Dendritic cell treated with granulocyte-macrophage colony-stimulating factor and Interleukin-4, amounts not matched to agents 40 ng/mL and 50 ng/mL, for 4 days (primary cell): ENCODE data around the gene ASCL4.

ENCODE experiments used
- H3K27ac Mint-ChIP-seq: one replicate; pipeline ENCODE4 v1.8.0; 2022; ENCODE audit warnings: mild to moderate bottlenecking, mixed read lengths
- H3K27me3 Mint-ChIP-seq: one replicate; pipeline ENCODE4 v1.8.0; 2022; ENCODE audit warnings: mild to moderate bottlenecking, mixed read lengths
- H3K36me3 Mint-ChIP-seq: one replicate; pipeline ENCODE4 v1.8.0; 2022; ENCODE audit warnings: low read depth, mixed read lengths
- H3K4me1 Mint-ChIP-seq: one replicate; pipeline ENCODE4 v1.8.0; 2022; ENCODE audit warnings: low read depth, mixed read lengths
- H3K4me3 Mint-ChIP-seq: one replicate; pipeline ENCODE4 v1.8.0; 2022; ENCODE audit warnings: mild to moderate bottlenecking, moderate library complexity, mixed read lengths
- H3K9me3 Mint-ChIP-seq: one replicate; pipeline ENCODE4 v1.8.0; 2022; ENCODE audit warnings: mixed read lengths
- intact Hi-C: fragments of 100-400 bp; cut with micrococcal nuclease; formaldehyde crosslinking; loops from one replicate; pipeline ENCODE4 v1.15.0; 2022

The ASCL4 gene

GRCh38 chr12:107783406-107784376, 9.2 kb downstream of the ASCL4 start:
- Mint-ChIP-seq H3K27ac (peak overlapping the region; percentile 72), H3K36me3 (no peaks in the 10 kb centered on the region), H3K4me1 (peaks cover 43% of the 10 kb centered on the region), H3K27me3 (no peaks in the 10 kb centered on the region), H3K9me3 (no peaks in the 10 kb centered on the region), H3K4me3 (peak overlapping the region; percentile 9)
- intact Hi-C loops: loop anchor here (10.0 kb wide), 1 partner anchor 61 kb away; no protein-coding TSS in a partner anchor

- Mint-ChIP-seq H3K27me3 (peaks cover 4% of the 10 kb centered on the region), H3K4me1 (peaks cover 11% of the 10 kb centered on the region), H3K9me3 (peaks cover 11% of the 10 kb centered on the region), H3K27ac (no peak overlapping the region), H3K36me3 (no peaks in the 10 kb centered on the region), H3K4me3 (no peak overlapping the region)
- intact Hi-C loops: loop anchor here (10.0 kb wide), 1 partner anchor 57 kb away; no protein-coding TSS in a partner anchor
These were observed 13.8 kb downstream of the ASCL4 start for GRCh38 chr12:107788281-107788680.

GRCh38 chr12:107788690-107789458, 14.4 kb downstream of the ASCL4 start:
- Mint-ChIP-seq H3K9me3 (peaks cover 11% of the 10 kb centered on the region), H3K27ac (no peak overlapping the region), H3K27me3 (peaks cover 4% of the 10 kb centered on the region), H3K4me3 (no peak overlapping the region), H3K36me3 (no peaks in the 10 kb centered on the region), H3K4me1 (peaks cover 5% of the 10 kb centered on the region)
- intact Hi-C loops: loop anchor here (10.0 kb wide), 1 partner anchor 56 kb away; no protein-coding TSS in a partner anchor

- intact Hi-C loops: no loop called here
- Mint-ChIP-seq H3K36me3 (no peaks in the 10 kb centered on the region), H3K27ac (no peak overlapping the region), H3K4me1 (peaks cover 13% of the 10 kb centered on the region), H3K9me3 (peaks cover 11% of the 10 kb centered on the region), H3K4me3 (no peak overlapping the region), H3K27me3 (peaks cover 17% of the 10 kb centered on the region)
These were observed 17.1 kb downstream of the ASCL4 start for GRCh38 chr12:107791465-107792089.

- Mint-ChIP-seq H3K27me3 (peaks cover 18% of the 10 kb centered on the region), H3K9me3 (peaks cover 11% of the 10 kb centered on the region), H3K4me3 (no peak overlapping the region), H3K27ac (no peak overlapping the region), H3K4me1 (peaks cover 13% of the 10 kb centered on the region), H3K36me3 (no peaks in the 10 kb centered on the region)
- intact Hi-C loops: no loop called here
These were observed 19.9 kb downstream of the ASCL4 start for GRCh38 chr12:107794451-107794850.

- intact Hi-C loops: no loop called here
- Mint-ChIP-seq H3K4me3 (no peak overlapping the region), H3K27ac (no peak overlapping the region), H3K27me3 (peaks cover 18% of the 10 kb centered on the region), H3K9me3 (no peaks in the 10 kb centered on the region), H3K4me1 (peaks cover 20% of the 10 kb centered on the region), H3K36me3 (no peaks in the 10 kb centered on the region)
These were observed 24.1 kb downstream of the ASCL4 start for GRCh38 chr12:107798580-107798979.

- H3K27me3 Mint-ChIP-seq: peaks cover 7% of the 10 kb centered on the region
- no peaks in the 10 kb centered on the region for H3K9me3 Mint-ChIP-seq
- no peak overlapping the region for H3K27ac Mint-ChIP-seq
- peaks cover 7% of the 10 kb centered on the region for H3K4me1 Mint-ChIP-seq
- intact Hi-C loops: no loop called here
- no peaks in the 10 kb centered on the region for H3K36me3 Mint-ChIP-seq
- H3K4me3 Mint-ChIP-seq: no peak overlapping the region
These were observed 26.6 kb downstream of the ASCL4 start for GRCh38 chr12:107801150-107801549.

GRCh38 chr12:107803092-107803491, 28.6 kb downstream of the ASCL4 start:
- Mint-ChIP-seq H3K9me3 (no peaks in the 10 kb centered on the region), H3K4me3 (no peak overlapping the region), H3K27me3 (peaks cover 8% of the 10 kb centered on the region), H3K27ac (no peak overlapping the region), H3K36me3 (no peaks in the 10 kb centered on the region), H3K4me1 (peaks cover 7% of the 10 kb centered on the region)
- intact Hi-C loops: no loop called here

GRCh38 chr12:107805488-107806180, 31.1 kb downstream of the ASCL4 start:
- Mint-ChIP-seq H3K4me3 (no peak overlapping the region), H3K9me3 (no peaks in the 10 kb centered on the region), H3K4me1 (peaks cover 14% of the 10 kb centered on the region), H3K27ac (peak overlapping the region; percentile 4), H3K36me3 (no peaks in the 10 kb centered on the region), H3K27me3 (peaks cover 11% of the 10 kb centered on the region)
- intact Hi-C loops: no loop called here

- no peaks in the 10 kb centered on the region for H3K36me3 Mint-ChIP-seq
- H3K27ac Mint-ChIP-seq: peak overlapping the region; percentile 4
- H3K4me3 Mint-ChIP-seq: no peak overlapping the region
- H3K4me1 Mint-ChIP-seq: peaks cover 8% of the 10 kb centered on the region
- intact Hi-C loops: no loop called here
- peaks cover 12% of the 10 kb centered on the region for H3K27me3 Mint-ChIP-seq
- H3K9me3 Mint-ChIP-seq: no peaks in the 10 kb centered on the region
These were observed 33.1 kb downstream of the ASCL4 start for GRCh38 chr12:107807471-107808150.

GRCh38 chr12:107817250-107817649, 42.7 kb downstream of the ASCL4 start:
- H3K27me3 Mint-ChIP-seq: peaks cover 15% of the 10 kb centered on the region
- H3K36me3 Mint-ChIP-seq: peaks cover 6% of the 10 kb centered on the region
- no peak overlapping the region for H3K27ac Mint-ChIP-seq
- no peak overlapping the region for H3K4me3 Mint-ChIP-seq
- H3K4me1 Mint-ChIP-seq: peaks cover 10% of the 10 kb centered on the region
- peaks cover 31% of the 10 kb centered on the region for H3K9me3 Mint-ChIP-seq
- intact Hi-C loops: no loop called here

GRCh38 chr12:107818984-107819383, 44.5 kb downstream of the ASCL4 start:
- H3K4me3 Mint-ChIP-seq: no peak overlapping the region
- peaks cover 21% of the 10 kb centered on the region for H3K27me3 Mint-ChIP-seq
- intact Hi-C loops: no loop called here
- peaks cover 39% of the 10 kb centered on the region for H3K9me3 Mint-ChIP-seq
- H3K4me1 Mint-ChIP-seq: peaks cover 5% of the 10 kb centered on the region
- H3K36me3 Mint-ChIP-seq: peaks cover 6% of the 10 kb centered on the region
- no peak overlapping the region for H3K27ac Mint-ChIP-seq

- Mint-ChIP-seq H3K36me3 (peaks cover 6% of the 10 kb centered on the region), H3K4me1 (peaks cover 5% of the 10 kb centered on the region), H3K9me3 (peaks cover 56% of the 10 kb centered on the region), H3K4me3 (peak overlapping the region; percentile 37), H3K27ac (no peak overlapping the region), H3K27me3 (peaks cover 19% of the 10 kb centered on the region)
- intact Hi-C loops: no loop called here
These were observed 47.9 kb downstream of the ASCL4 start for GRCh38 chr12:107822356-107822755.
